ENCODE measurements around the gene CDH26.

Gene CDH26
- long read RNA-seq, donor 1, result 0 reads
- long read RNA-seq, donor 2, result 0 reads
- long read RNA-seq, donor 3, result 0 reads
- long read RNA-seq, donor 4, result 0 reads
- long read RNA-seq, donor 5, result 0 reads
- long read RNA-seq, donor 6, result 0 reads
- long read RNA-seq, donor 7, result 0 reads
- long read RNA-seq, donor 8, result 0 reads

GRCh38 chr20:59958123-59958522 is at the start of gene CDH26:
Gene CDH26, plus strand, starts transcription at chr20:59958423. Its CDS starts 304 bp downstream, at chr20:59958727.
- no peak for DNase-seq

- DNase-seq, result no peak
Measured at GRCh38 chr20:59908855-59909254, 49.4 kb upstream of the CDH26 start.

- no peak for DNase-seq
Measured at GRCh38 chr20:59911041-59911440, 47.2 kb upstream of the CDH26 start.

GRCh38 chr20:59912609-59913008 is 45.6 kb upstream of the CDH26 start:
- DNase-seq, result no peak

GRCh38 chr20:59920944-59921343 is 37.3 kb upstream of the CDH26 start:
- DNase-seq, result no peak

- no peak for DNase-seq
Measured at GRCh38 chr20:59923514-59923913, 34.7 kb upstream of the CDH26 start.

GRCh38 chr20:59925359-59925758 is 32.9 kb upstream of the CDH26 start:
- no peak for DNase-seq

GRCh38 chr20:59925899-59926298 is 32.3 kb upstream of the CDH26 start:
- DNase-seq, result no peak

GRCh38 chr20:59931511-59932312 is 26.5 kb upstream of the CDH26 start:
- DNase-seq, result no peak

- no peak for DNase-seq
Measured at GRCh38 chr20:59932616-59933295, 25.5 kb upstream of the CDH26 start.

GRCh38 chr20:59933296-59933848 is 24.9 kb upstream of the CDH26 start, which contains the start of gene SYCP2:
Gene SYCP2, minus strand, starts transcription at chr20:59933637. Its CDS starts 11,224 bp downstream, at chr20:59922413.
- peak; percentile 39 for DNase-seq

GRCh38 chr20:59933849-59934585 is 24.2 kb upstream of the CDH26 start:
- peak; percentile 91 for DNase-seq

GRCh38 chr20:59935457-59936185 is 22.6 kb upstream of the CDH26 start:
- DNase-seq, result no peak

- DNase-seq, result no peak
Measured at GRCh38 chr20:59936409-59936808, 21.8 kb upstream of the CDH26 start.

- DNase-seq, result no peak
Measured at GRCh38 chr20:59937150-59937549, 21.1 kb upstream of the CDH26 start.

- no peak for DNase-seq
Measured at GRCh38 chr20:59938221-59938620, 20.0 kb upstream of the CDH26 start.

- no peak for DNase-seq
Measured at GRCh38 chr20:59938696-59939051, 19.5 kb upstream of the CDH26 start.

GRCh38 chr20:59939052-59939878 is 19.0 kb upstream of the CDH26 start:
- peak; percentile 42 for DNase-seq

- DNase-seq, result peak; percentile 94
Measured at GRCh38 chr20:59939879-59940128, 18.4 kb upstream of the CDH26 start.

- DNase-seq, result peak; percentile 97
Measured at GRCh38 chr20:59940129-59940955, 17.9 kb upstream of the CDH26 start, which contains the start of the genes FAM217B and PPP1R3D. Gene FAM217B, plus strand, starts transcription at chr20:59940389. Its CDS starts 3,555 bp downstream, at chr20:59943944. Gene PPP1R3D, minus strand, starts transcription at chr20:59940305. Its CDS starts 374 bp downstream, at chr20:59939931.
